GM18873 (cell line): ENCODE measurements around the gene RXRB.

Source experiments
- ATAC-seq: cut with Tn5 transposase; IDR thresholded peaks from one replicate; pipeline ENCODE4 v1.9.1; 2021; ENCODE audit warnings: mild to moderate bottlenecking, moderate library complexity, moderate number of reproducible peaks; ENCODE audit not compliant: unreplicated experiment, low FRiP score

RXRB gene

DNA sequence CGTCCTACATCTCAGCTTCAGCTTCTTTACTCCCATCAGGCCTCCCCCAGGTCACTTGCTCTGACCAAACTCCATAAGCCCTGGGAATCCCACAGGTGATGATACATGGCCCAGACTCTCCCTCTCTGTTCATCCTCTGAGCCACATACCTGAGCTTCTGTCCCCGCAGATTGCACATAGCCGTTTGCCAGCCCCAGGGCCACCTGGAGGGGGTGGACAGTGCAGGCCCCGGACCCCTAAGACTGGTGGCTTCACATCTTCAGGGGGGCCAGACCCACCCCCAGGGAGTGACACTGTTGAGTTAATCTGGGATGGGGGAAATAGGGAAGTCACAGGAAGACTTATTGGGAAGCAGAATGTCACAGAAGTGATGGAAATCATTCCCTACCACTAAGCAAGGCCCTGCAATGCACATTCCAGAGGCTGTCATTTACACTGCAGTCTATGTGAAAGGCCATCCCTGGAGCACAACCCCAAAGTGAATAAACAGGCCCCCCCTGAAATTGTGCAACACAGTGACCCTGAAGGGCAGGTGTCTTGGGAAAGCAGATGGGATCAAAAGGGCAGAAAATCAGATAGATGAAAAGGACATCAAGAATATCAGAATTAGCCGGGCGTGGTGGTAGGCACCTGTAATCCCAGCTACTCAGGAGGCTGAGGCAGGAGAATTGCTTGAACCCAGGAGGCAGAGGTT is 2.2 kb downstream of the RXRB start:
- ATAC-seq = no peak

GRCh38 chr6:33197431-33198048 is 2.9 kb downstream of the RXRB start:
- no peak for ATAC-seq

DNA sequence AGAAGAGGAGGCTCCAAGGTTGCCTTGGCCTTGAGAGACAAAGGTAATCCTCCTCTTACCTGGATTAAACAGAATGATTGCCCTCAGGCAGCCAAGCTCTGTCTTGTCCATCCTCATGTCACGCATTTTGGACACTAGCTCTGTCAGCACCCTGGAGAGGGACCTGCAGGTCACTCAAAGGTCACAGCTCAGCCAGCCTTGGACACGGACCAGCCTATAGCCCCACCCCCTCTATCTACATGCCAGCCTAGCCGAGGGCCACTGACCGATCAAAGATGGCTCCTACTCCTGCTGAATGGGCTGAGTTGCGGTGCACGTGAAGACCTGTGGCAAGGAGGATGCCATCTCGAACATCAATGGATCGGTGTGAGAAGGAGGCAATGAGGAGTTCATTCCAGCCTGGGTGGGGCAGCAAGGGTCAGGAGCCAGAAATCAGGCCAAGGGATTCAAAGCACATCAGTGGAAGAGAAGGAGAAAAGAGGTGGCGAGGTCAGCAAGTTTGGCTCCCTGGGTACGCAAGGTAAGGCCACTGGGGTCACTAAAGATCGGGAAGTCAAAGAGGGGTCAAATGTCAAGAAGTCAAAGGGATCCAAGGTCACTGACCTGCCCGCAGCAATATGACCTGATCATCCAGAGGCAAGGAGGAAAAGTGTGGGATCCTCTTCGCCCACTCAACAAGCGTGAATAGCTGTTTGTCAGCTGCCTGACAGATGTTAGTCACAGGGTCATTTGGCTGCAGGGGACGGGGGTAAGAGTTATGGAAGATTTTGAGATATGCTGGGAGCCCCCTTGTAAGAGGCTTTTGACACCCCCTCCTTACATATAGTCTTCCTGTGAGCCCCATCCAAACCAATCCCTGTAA is 4.9 kb downstream of the RXRB start:
- ATAC-seq = no peak

GRCh38 chr6:33194431-33194979 is 6.0 kb downstream of the RXRB start:
- no peak for ATAC-seq

- no peak for ATAC-seq
Measured at GRCh38 chr6:33193619-33194018, 6.8 kb downstream of the RXRB start.

- no peak for ATAC-seq
Measured at GRCh38 chr6:33192671-33193602, 7.5 kb downstream of the RXRB start.

DNA sequence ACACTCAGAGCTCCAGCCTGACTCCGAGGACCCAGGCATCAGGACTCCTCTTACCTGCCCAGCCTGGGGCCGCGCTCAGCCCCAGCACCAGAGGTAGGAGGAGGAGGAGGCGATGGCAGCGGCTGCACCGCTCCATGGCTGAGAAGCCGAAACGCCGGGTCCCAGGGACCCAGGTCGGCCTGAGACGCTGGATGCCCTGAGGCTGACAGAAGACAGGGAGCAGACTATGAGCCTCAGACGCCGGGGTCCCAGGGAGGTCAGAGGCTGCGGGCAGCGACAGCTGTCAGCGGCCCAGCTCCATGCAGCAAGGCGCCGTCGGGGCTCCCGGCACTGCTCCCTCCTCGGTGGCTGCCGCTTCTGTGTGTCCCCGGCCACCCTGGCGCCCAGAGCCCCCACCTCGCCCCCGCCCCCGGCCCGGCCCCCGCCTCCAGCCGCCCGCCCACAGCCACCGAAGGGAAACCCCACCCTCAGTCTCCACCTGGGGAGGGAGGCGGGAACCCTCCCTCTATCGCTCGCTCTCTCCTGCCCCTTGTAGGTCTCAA is 8.3 kb downstream of the RXRB start, which contains the start of gene COL11A2:
TSS of gene COL11A2 (minus strand) at position 363 of the 542 bp plus-strand sequence. CDS start at position 136, 227 bp downstream.
- no peak for ATAC-seq

DNA sequence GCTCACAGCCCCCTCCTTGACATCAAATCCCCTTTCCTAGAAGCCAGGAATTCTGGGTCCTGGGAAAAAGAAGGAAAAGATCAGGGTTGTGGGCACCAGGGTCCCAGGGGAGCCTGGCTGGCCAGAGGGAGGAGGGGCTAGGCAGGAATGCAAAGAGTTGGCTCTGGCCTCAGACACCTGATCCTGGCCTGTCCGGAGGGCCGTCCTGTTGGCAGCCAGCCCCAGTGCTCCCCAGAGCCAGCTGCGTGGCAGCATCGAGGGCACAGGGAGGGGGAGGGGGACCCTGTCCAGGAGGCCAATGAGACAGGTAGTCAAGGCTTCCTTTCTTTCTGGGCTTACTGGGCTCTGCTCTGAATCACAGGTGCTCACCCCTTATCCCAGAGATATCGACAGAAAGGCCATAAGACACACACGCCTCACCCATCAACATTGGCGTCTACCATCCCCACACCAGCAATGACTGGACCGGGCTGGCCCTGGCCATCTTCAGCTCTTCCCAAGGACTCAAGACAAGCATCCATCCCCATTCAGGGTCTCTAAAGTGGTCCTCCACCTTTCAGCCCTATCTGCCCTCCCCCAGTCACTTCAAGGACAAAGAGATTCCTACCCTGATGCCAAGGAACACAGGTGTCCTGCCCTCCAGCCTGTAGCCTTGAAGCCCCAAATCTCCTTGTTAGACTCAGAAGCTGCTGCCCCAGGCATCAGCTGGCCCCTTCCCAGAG is 8.9 kb downstream of the RXRB start:
- ATAC-seq = no peak

GRCh38 chr6:33190504-33191107 is 9.9 kb downstream of the RXRB start:
- ATAC-seq = no peak

- ATAC-seq = no peak
Measured at GRCh38 chr6:33189625-33190448, 10.6 kb downstream of the RXRB start.

DNA sequence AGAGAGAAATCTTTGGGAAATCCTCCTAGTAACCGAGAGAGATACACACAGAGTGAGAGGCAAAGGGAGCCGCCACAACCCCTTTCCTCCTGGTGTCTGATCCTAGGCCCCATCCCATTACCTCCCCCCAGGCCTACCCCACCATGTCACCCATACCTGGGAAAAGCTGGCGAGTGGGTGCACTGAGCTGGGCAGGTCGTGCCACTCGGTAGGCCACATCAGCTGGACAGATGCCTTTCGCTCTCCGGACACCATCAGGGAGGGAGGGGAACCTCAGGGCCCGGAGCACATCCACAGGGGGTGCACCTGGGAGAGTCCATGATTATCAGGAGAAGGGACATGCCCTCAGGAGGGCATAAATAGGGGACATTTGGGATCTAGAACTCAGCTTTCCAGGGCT is 11.3 kb downstream of the RXRB start:
- ATAC-seq = no peak

DNA sequence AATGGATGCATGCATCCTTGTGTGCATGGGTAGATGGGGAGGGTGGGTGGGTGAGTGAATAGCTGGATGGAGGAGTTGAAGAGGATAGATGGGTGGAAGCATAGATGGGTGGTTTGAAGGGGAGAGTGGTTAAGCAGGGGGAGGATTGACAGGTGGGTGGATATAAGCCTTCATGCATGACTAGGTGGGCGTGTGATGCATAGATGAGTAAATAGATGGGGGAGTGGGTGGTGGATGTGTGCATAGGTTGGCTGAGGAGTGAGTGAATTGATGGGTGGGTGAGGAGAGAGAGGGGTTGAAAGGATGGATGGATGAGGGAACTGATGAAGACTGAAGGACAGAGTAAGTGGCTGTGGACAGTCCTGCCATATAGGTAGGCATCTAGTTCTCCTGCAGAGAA is 12.7 kb downstream of the RXRB start:
- no peak for ATAC-seq

- no peak for ATAC-seq
Measured at GRCh38 chr6:33185654-33186187, 14.7 kb downstream of the RXRB start.

GRCh38 chr6:33185190-33185589 is 15.3 kb downstream of the RXRB start:
- no peak for ATAC-seq

DNA sequence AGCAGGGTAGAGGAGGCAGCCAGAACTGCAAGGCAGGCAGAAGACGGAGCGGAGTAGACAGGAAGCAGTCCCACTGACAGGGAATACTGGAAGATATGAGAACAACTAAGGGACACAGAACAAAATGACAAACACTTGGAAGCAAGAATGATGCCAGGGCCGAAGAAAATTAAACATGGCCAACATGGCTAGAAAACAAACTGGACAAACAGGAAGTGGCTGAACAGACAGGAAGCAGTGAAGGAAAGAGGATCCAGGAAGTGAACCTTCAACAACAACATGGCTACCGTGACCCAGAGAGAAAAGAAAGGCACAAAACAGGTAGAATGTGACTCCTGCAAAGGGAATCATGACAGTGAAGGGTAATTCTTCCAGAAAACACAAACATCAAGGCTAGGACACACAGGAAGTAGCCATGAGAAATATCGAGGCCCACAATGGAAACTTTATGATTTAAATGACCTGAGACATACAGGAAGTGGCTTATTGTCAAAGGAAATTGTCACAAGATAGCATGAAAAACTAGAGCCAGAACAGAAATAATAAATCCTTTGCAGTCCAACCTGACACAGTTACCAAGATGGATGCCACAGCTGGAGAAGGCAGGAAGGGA is 17.3 kb downstream of the RXRB start:
- ATAC-seq = no peak

GRCh38 chr6:33181141-33181540 is 19.3 kb downstream of the RXRB start:
- ATAC-seq = no peak
